HepG2 (cell line): ENCODE data around the gene MEGF6. TPM values are rescaled to one million over a fixed set of nuclear protein-coding genes. Genes with fewer than 3 reads are reported as not detected.

Experiments
- ATAC-seq: fragments of 200-7000 bp; cut with Tn5 transposase; 3 replicates; pipeline ENCODE4 v1.9.1; 2020; ENCODE audit warnings: mild to moderate bottlenecking, moderate library complexity
- BruUV-seq: library from RNA; stranded (reverse); fragments of 400-500 nt; replicated peaks from 2 replicates; lab custom pipeline; 2021; lab: Mats Ljungman, UMichigan
- CTCF ChIA-PET: fragments of 300-600 bp; formaldehyde crosslinking; extraction: SDS; loops from one replicate; lab custom pipeline; 2021; ENCODE audit warnings: low total read pairs, inconsistent platforms, low intra/inter-chr PET ratio; lab: Yijun Ruan, JAX
- POLR2A ChIA-PET: fragments of 350-600 bp; sonication (Branson Sonifier 250); formaldehyde crosslinking; loops from one replicate; lab custom pipeline; 2020; ENCODE audit warnings: antibody characterized with exemption, inconsistent platforms; lab: Yijun Ruan, JAX
- DNase-seq: peaks from one replicate; pipeline ENCODE4 v3.0.0-alpha.2; 2015; ENCODE audit warnings: low spot score
- FAIRE-seq: peaks from 3 replicates; lab custom pipeline; 2011; peaks lifted over from hg19 to GRCh38; lab: Jason Lieb, UNC
- H2AFZ ChIP-seq: one replicate; pipeline ENCODE4 v1.6.1; 2011; ENCODE audit warnings: low read length, inconsistent platforms
- H3K27ac ChIP-seq: fragments of 300-600 bp; 3 replicates; pipeline ENCODE4 v1.8.0; 2011; ENCODE audit warnings: mixed run types, mild to moderate bottlenecking, mixed read lengths, low read length, inconsistent platforms; ENCODE audit not compliant: insufficient read depth; ENCODE audit errors: extremely low read length
- H3K27me3 ChIP-seq, 2 experiments: fragments of 200-600 bp in 1 of 2; 2 replicates in 1 of 2; 3 replicates in 1 of 2; pipeline versions ENCODE4 v1.6.0 to v1.8.0; 2011; ENCODE audit warnings: low read length in 2 of 2, mild to moderate bottlenecking in 2 of 2, moderate library complexity in 2 of 2, inconsistent platforms in 1 of 2; ENCODE audit not compliant: insufficient read depth in 2 of 2, control insufficient read depth in 1 of 2
- H3K36me3 ChIP-seq, 2 experiments: fragments of 200-600 bp in 1 of 2; replicated peaks in 1 of 2; 2 replicates in 1 of 2; 3 replicates in 1 of 2; pipeline versions ENCODE4 v1.5.1 to v1.8.0; 2011; ENCODE audit warnings: low read length in 2 of 2, inconsistent platforms in 1 of 2; ENCODE audit not compliant: insufficient read depth in 2 of 2, control insufficient read depth in 1 of 2
- H3K4me1 ChIP-seq: 2 replicates; pipeline ENCODE4 v1.5.1; 2012; ENCODE audit warnings: low read length, inconsistent platforms; ENCODE audit not compliant: insufficient read depth
- H3K4me2 ChIP-seq: 2 replicates; pipeline ENCODE4 v1.6.0; 2011; ENCODE audit warnings: low read depth, low read length, inconsistent platforms
- H3K4me3 ChIP-seq, 3 experiments: fragments of 200-600 bp in 1 of 3; sonication (generic), shearing (Covaris generic) in 1 of 3; replicated peaks in 1 of 3; 2 replicates each; pipeline ENCODE4 v1.5.1; 2011 to 2016; ENCODE audit warnings: low read length in 3 of 3, inconsistent platforms in 2 of 3, low read depth in 2 of 3, mild to moderate bottlenecking in 2 of 3, control low read depth in 1 of 3, mixed read lengths in 1 of 3; ENCODE audit not compliant: insufficient read depth in 1 of 3
- H3K79me2 ChIP-seq: one replicate; pipeline ENCODE4 v1.6.1; 2011; ENCODE audit warnings: low read length, inconsistent platforms; ENCODE audit not compliant: insufficient read depth
- H3K9ac ChIP-seq: 2 replicates; pipeline ENCODE4 v1.6.0; 2011; ENCODE audit warnings: mild to moderate bottlenecking, low read depth, low read length, inconsistent platforms; ENCODE audit not compliant: insufficient read depth
- H3K9me3 ChIP-seq: 2 replicates; pipeline ENCODE4 v1.5.1; 2012; ENCODE audit warnings: mild to moderate bottlenecking, low read length
- H4K20me1 ChIP-seq: 2 replicates; pipeline ENCODE4 v1.6.0; 2011; ENCODE audit warnings: inconsistent platforms, mild to moderate bottlenecking, low read length, moderate library complexity; ENCODE audit not compliant: insufficient read depth
- AGO1 ChIP-seq: fragments of 200-400 bp; formaldehyde crosslinking; IDR thresholded peaks from 2 replicates; pipeline ENCODE4 v1.6.1; 2017; ENCODE audit warnings: mild to moderate bottlenecking, low read depth, low read length, moderate library complexity; ENCODE audit not compliant: poor library complexity, severe bottlenecking
- ATF7-NPFF ChIP-seq: sonication (generic); formaldehyde crosslinking; IDR thresholded peaks from 2 replicates; pipeline ENCODE4 v1.8.1; 2023; ENCODE audit warnings: mild to moderate bottlenecking, low read depth, missing genetic modification reagents, moderate library complexity
- CCAR2 ChIP-seq: fragments of 200-400 bp; formaldehyde crosslinking; optimal IDR thresholded peaks from 2 replicates; pipeline ENCODE3; 2018; ENCODE audit warnings: low read depth, mild to moderate bottlenecking, low read length, moderate library complexity
- FOXJ3 ChIP-seq: sonication (generic); formaldehyde crosslinking; IDR thresholded peaks from 2 replicates; pipeline ENCODE4 v1.4.0; 2020; ENCODE audit warnings: missing genetic modification reagents, mild to moderate bottlenecking, borderline replicate concordance
- HNRNPH1 ChIP-seq: fragments of 200-400 bp; formaldehyde crosslinking; optimal IDR thresholded peaks from 2 replicates; pipeline ENCODE3; 2017; ENCODE audit warnings: mild to moderate bottlenecking, low read depth, low read length
- HNRNPL ChIP-seq: fragments of 200-400 bp; formaldehyde crosslinking; IDR thresholded peaks from 2 replicates; pipeline ENCODE4 v1.6.1; 2017; ENCODE audit warnings: mild to moderate bottlenecking, low read depth, low read length
- KMT2A ChIP-seq: sonication (generic); formaldehyde crosslinking; IDR thresholded peaks from 2 replicates; pipeline ENCODE4 v1.4.0; 2020; ENCODE audit warnings: missing genetic modification reagents
- MXD1 ChIP-seq: sonication (generic); formaldehyde crosslinking; IDR thresholded peaks from 2 replicates; pipeline ENCODE4 v1.4.0; 2020; ENCODE audit warnings: mild to moderate bottlenecking, missing genetic modification reagents
- NPAS2 ChIP-seq: sonication (generic); formaldehyde crosslinking; IDR thresholded peaks from 2 replicates; pipeline ENCODE4 v1.8.0; 2022; ENCODE audit warnings: mild to moderate bottlenecking, missing genetic modification reagents, borderline replicate concordance
- NR2C2 ChIP-seq: sonication (generic); formaldehyde crosslinking; IDR thresholded peaks from 2 replicates; pipeline ENCODE4 v1.4.0; 2020; ENCODE audit warnings: missing genetic modification reagents, mild to moderate bottlenecking, moderate library complexity, borderline replicate concordance
- POLR2G ChIP-seq: fragments of 200-400 bp; formaldehyde crosslinking; IDR thresholded peaks from 2 replicates; pipeline ENCODE4 v1.6.1; 2018; ENCODE audit warnings: mild to moderate bottlenecking, low read depth, low read length, moderate library complexity
- RBM22 ChIP-seq: fragments of 200-400 bp; formaldehyde crosslinking; optimal IDR thresholded peaks from 2 replicates; pipeline ENCODE3; 2017; ENCODE audit warnings: mild to moderate bottlenecking, low read length, moderate library complexity
- REXO4 ChIP-seq: sonication (generic); formaldehyde crosslinking; IDR thresholded peaks from 2 replicates; pipeline ENCODE4 v1.8.0; 2022; ENCODE audit warnings: missing genetic modification reagents, mild to moderate bottlenecking, borderline replicate concordance
- SRF ChIP-seq: IDR thresholded peaks from 2 replicates; pipeline ENCODE4 v1.6.1; 2011; ENCODE audit warnings: mild to moderate bottlenecking, low read depth, low read length, moderate library complexity
- SRSF1 ChIP-seq: fragments of 200-400 bp; formaldehyde crosslinking; optimal IDR thresholded peaks from 2 replicates; pipeline ENCODE3; 2017; ENCODE audit warnings: mild to moderate bottlenecking, low read depth, low read length, moderate library complexity
- SRSF4 ChIP-seq: fragments of 200-400 bp; formaldehyde crosslinking; IDR thresholded peaks from one replicate; pipeline ENCODE4 v1.6.1; 2018; ENCODE audit warnings: mild to moderate bottlenecking, low read depth, low read length, moderate library complexity; ENCODE audit not compliant: poor library complexity, severe bottlenecking
- TAF15 ChIP-seq: fragments of 200-400 bp; formaldehyde crosslinking; IDR thresholded peaks from one replicate; pipeline ENCODE4 v1.6.1; 2018; ENCODE audit warnings: mild to moderate bottlenecking, low read depth, low read length; ENCODE audit not compliant: poor library complexity, severe bottlenecking
- ZKSCAN5 ChIP-seq: sonication (generic); formaldehyde crosslinking; IDR thresholded peaks from 2 replicates; pipeline ENCODE4 v1.5.1; 2020; ENCODE audit warnings: mild to moderate bottlenecking, missing genetic modification reagents
- ZNF235 ChIP-seq: sonication (generic); formaldehyde crosslinking; IDR thresholded peaks from 2 replicates; pipeline ENCODE4 v1.8.1; 2023; ENCODE audit warnings: mild to moderate bottlenecking, missing genetic modification reagents, borderline replicate concordance
- ZNF468 ChIP-seq: sonication (generic); formaldehyde crosslinking; IDR thresholded peaks from 2 replicates; pipeline ENCODE4 v1.8.0; 2022; ENCODE audit warnings: mild to moderate bottlenecking, moderate library complexity, missing genetic modification reagents
- WGBS: methylation state at CpG from one replicate; pipeline ENCODE4 v1.1.6; 2017; ENCODE audit warnings: low lambda C conversion rate; 5-methylcytosine and 5-hydroxymethylcytosine counted together
- in situ Hi-C: cut with HindIII; loops from 2 replicates; pipeline ENCODE4 v1.10.0; 2017; ENCODE audit warnings: low pct_unique_long_range_greater_than_20kb; ENCODE audit not compliant: extremely low pct_ligation_motif_present
- intact Hi-C: fragments of 100-400 bp; cut with micrococcal nuclease; formaldehyde crosslinking; loops from one replicate; pipeline ENCODE4 v1.10.0; 2022; ENCODE audit not compliant: unreplicated experiment
- polyA plus RNA-seq, 8 experiments: library from polyadenylated mRNA; depleted of rRNA in 3 of 8; stranded (reverse) in 7 of 8; unstranded in 1 of 8; fragments of >200 nt; fragmentation: Illumina TruSeq in 4 of 8; extraction: Trizol in 4 of 8; gene quantifications; 2 replicates each; pipeline versions ENCODE4 v1.2.1 to v1.2.3, GENCODE V29; 2011 to 2016; ENCODE audit warnings: low read depth in 4 of 8, missing spikeins in 1 of 8, mixed read lengths in 1 of 8; ENCODE audit not compliant: insufficient read depth in 1 of 8
- total RNA-seq, 5 experiments: library from RNA; depleted of rRNA; stranded (reverse); fragments of >200 nt; fragmentation: Illumina TruSeq; extraction: Trizol; gene quantifications; 2 replicates each; pipeline ENCODE4 v1.2.3, GENCODE V29; 2016; ENCODE audit warnings: low read depth in 1 of 5
- TF ChIP-seq, protein P1 (sequence below): IDR thresholded peaks from 2 replicates; pipeline ENCODE4 v1.6.1; 2016
- TF ChIP-seq, protein P2 (sequence below): sonication (generic); formaldehyde crosslinking; IDR thresholded peaks from 2 replicates; pipeline ENCODE4 v1.4.0; 2020; ENCODE audit warnings: missing genetic modification reagents, borderline replicate concordance

MEGF6 gene
- total and polyA plus RNA-seq, 2 of the 13 experiments (the other 11 are each of a cell fraction or from before 2014, with no cell fraction given), result 1.9 TPM

DNA sequence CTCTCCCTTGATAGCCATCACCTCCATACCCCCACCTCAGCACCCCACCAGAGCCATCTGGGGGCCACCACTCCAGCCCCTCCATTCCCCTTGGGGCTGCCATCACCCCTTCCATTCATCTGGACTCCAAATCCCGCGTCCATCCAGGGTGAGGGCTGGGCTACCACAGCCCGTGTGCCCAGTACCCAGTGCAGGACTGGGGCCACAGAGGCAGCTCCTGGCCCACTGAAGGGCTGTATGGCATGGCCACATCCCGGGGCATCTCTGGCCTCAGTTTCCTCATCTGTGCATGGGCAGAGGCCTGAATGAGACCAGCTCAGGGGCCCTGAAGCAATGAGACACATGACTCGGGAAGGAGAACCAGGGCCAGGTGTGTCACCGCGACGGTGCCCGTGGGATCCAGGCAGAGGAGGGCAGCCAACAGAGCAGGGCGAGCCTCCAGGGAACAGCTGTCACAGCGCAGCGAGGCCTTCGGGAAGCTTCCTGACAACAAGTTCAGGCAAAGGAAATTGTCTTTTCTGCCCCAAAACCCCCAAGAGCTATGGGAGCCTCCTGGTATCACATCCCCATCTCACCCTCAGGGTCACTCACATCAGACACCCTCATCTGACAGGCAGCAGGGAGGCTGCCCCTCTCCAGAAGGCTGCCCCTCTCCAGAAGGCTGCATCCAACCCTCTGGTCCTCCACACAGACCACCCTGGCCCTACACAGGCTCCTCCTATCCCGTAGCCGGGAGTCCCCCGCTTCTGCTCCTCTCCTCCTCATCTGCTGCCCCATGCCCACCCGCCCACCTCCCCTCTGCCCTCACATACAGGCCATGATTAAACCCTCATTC, 76.3 kb downstream of the MEGF6 start:
- no peak overlapping the region for H3K27ac ChIP-seq
- ATAC-seq (no peak), FAIRE-seq (no peak), DNase-seq (no peak)
- H3K9me3 ChIP-seq, result no peaks in the 10 kb centered on the region
- H3K4me1 ChIP-seq, result peaks cover 8% of the 10 kb centered on the region
- no peak overlapping the region for H2AFZ ChIP-seq
- ChIA-PET CTCF (no interaction called here), POLR2A (no interaction called here)
- no peaks in the 10 kb centered on the region for H3K36me3 ChIP-seq
- H3K4me3 ChIP-seq, result no peak overlapping the region
- H3K79me2 ChIP-seq, result no peaks in the 10 kb centered on the region
- peaks cover 20% of the 10 kb centered on the region; the same call in 1 of the 2 replicates for H4K20me1 ChIP-seq
- no peak overlapping the region for H3K4me2 ChIP-seq
- H3K27me3 ChIP-seq, result peaks cover 13 to 68% of the 10 kb centered on the region in 2 experiments
- intact Hi-C loops, result no loop called here
- H3K9ac ChIP-seq, result no peak overlapping the region
- in situ Hi-C loops, result no loop called here
- WGBS, result 19% methylated on average over 5 of the region's 17 CpGs
- no TSS peak for BruUV-seq
- TF ChIP-seq HNRNPH1, result peak; percentile 67
- peak; percentile 39; the same call in 1 of the 2 replicates for TF ChIP-seq POLR2G
- no peak for TF ChIP-seq HNRNPL
- TF ChIP-seq SRF, result no peak
- no peak for TF ChIP-seq ZKSCAN5 (CRISPR knock-in tag)
- TF ChIP-seq, protein P1, sequence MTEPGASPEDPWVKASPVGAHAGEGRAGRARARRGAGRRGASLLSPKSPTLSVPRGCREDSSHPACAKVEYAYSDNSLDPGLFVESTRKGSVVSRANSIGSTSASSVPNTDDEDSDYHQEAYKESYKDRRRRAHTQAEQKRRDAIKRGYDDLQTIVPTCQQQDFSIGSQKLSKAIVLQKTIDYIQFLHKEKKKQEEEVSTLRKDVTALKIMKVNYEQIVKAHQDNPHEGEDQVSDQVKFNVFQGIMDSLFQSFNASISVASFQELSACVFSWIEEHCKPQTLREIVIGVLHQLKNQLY (CRISPR knock-in tag), result no peak
- TF ChIP-seq ZNF235 (CRISPR knock-in tag), result no peak
- no peak for TF ChIP-seq TAF15
- TF ChIP-seq ZNF468, result no peak
- TF ChIP-seq NPAS2 (CRISPR knock-in tag), result no peak
- no peak for TF ChIP-seq MXD1 (CRISPR knock-in tag)
- TF ChIP-seq, protein P2, sequence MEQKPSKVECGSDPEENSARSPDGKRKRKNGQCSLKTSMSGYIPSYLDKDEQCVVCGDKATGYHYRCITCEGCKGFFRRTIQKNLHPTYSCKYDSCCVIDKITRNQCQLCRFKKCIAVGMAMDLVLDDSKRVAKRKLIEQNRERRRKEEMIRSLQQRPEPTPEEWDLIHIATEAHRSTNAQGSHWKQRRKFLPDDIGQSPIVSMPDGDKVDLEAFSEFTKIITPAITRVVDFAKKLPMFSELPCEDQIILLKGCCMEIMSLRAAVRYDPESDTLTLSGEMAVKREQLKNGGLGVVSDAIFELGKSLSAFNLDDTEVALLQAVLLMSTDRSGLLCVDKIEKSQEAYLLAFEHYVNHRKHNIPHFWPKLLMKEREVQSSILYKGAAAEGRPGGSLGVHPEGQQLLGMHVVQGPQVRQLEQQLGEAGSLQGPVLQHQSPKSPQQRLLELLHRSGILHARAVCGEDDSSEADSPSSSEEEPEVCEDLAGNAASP, result no peak
- peak; percentile 41 for TF ChIP-seq SRSF1
- TF ChIP-seq ATF7-NPFF (CRISPR knock-in tag), result no peak
- TF ChIP-seq NR2C2 (CRISPR knock-in tag), result no peak
- no peak for TF ChIP-seq FOXJ3 (CRISPR knock-in tag)
- TF ChIP-seq CCAR2, result no peak
- no peak for TF ChIP-seq KMT2A (CRISPR knock-in tag)
- peak; percentile 19 for TF ChIP-seq RBM22
- no peak for TF ChIP-seq SRSF4
- TF ChIP-seq AGO1, result peak; percentile 98
- TF ChIP-seq REXO4, result no peak
